ENCODE results near the gene UNC13D. TPM values are rescaled to one million over a fixed set of nuclear protein-coding genes. Genes with fewer than 3 reads are reported as not detected.
A peak's percentile ranks its signal among the peaks of the same experiment; 100 is the strongest.

Gene UNC13D
- total and polyA plus RNA-seq, 9 of the 15 experiments (the other 6 are each of a cell fraction or from before 2014, with no cell fraction given): 0.86 to 244 (median 69.2) TPM

DNA sequence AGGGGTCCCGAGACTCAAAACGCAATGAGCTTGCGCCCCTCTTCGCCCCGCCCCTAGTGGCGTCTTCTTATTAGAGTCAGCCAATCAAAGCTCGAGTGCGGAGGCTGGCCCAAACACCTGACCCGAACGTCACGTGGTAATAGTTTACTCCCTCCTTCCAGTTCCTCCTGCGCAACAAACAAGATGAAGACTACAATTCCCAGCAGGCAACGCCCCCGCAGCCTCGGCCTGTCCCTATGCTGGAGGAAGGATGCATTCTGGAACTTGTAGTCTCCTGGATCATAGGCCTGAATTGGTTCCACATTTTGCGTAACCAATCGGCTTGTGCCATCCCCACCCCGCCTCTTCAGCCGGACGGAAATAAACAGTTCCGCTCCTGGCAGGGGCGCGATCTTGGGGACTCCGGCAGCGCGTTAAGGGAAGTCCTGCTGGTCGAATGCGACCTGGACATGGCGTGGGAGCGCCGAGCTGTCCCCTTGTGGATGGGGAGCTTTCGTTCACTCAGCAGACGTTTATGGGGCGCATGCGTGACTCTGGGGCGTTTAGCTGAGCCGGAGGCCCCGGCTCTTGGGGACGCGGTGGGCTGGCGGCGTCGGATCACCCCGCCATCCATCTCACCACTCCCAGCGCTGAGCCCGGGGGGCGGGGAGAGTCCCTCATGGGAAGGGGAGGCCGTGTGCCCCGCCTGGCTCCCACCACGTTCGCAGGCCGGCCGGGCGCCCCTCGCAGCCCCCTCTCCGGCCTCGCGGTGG lies 11.3 kb upstream of the UNC13D start, which contains the start of gene WBP2 (continued):
- TF ChIP-seq, protein P1, sequence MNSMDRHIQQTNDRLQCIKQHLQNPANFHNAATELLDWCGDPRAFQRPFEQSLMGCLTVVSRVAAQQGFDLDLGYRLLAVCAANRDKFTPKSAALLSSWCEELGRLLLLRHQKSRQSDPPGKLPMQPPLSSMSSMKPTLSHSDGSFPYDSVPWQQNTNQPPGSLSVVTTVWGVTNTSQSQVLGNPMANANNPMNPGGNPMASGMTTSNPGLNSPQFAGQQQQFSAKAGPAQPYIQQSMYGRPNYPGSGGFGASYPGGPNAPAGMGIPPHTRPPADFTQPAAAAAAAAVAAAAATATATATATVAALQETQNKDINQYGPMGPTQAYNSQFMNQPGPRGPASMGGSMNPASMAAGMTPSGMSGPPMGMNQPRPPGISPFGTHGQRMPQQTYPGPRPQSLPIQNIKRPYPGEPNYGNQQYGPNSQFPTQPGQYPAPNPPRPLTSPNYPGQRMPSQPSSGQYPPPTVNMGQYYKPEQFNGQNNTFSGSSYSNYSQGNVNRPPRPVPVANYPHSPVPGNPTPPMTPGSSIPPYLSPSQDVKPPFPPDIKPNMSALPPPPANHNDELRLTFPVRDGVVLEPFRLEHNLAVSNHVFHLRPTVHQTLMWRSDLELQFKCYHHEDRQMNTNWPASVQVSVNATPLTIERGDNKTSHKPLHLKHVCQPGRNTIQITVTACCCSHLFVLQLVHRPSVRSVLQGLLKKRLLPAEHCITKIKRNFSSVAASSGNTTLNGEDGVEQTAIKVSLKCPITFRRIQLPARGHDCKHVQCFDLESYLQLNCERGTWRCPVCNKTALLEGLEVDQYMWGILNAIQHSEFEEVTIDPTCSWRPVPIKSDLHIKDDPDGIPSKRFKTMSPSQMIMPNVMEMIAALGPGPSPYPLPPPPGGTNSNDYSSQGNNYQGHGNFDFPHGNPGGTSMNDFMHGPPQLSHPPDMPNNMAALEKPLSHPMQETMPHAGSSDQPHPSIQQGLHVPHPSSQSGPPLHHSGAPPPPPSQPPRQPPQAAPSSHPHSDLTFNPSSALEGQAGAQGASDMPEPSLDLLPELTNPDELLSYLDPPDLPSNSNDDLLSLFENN (IDR thresholded peaks at IDR 0.05; ENCODE audit: low read depth in 2 of 2, low read length in 2 of 2): peak; percentile 19 to 72; a peak in 2 of 4 replicates
- peak in 1 of 2 experiments; percentile 71; a peak in 1 of 4 replicates for TF ChIP-seq SIN3A (IDR thresholded peaks at IDR 0.05; ENCODE audit: borderline replicate concordance in 2 of 2, control insufficient read depth in 1 of 2, low read depth in 2 of 2, low read length in 2 of 2)
- TF ChIP-seq, protein P2, sequence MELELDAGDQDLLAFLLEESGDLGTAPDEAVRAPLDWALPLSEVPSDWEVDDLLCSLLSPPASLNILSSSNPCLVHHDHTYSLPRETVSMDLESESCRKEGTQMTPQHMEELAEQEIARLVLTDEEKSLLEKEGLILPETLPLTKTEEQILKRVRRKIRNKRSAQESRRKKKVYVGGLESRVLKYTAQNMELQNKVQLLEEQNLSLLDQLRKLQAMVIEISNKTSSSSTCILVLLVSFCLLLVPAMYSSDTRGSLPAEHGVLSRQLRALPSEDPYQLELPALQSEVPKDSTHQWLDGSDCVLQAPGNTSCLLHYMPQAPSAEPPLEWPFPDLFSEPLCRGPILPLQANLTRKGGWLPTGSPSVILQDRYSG (tag; conservative IDR thresholded peaks at IDR 0.05; ENCODE audit: low read depth): no peak
- TF ChIP-seq SP2 (IDR thresholded peaks at IDR 0.05; ENCODE audit: extremely low read depth, low read depth, low read length, poor library complexity, severe bottlenecking): no peak
- TF ChIP-seq PHB (CRISPR knock-in tag; IDR thresholded peaks at IDR 0.05): peak; percentile 91
- TF ChIP-seq MTA3 (IDR thresholded peaks at IDR 0.05; ENCODE audit: borderline replicate concordance): peak; percentile 81
- TF ChIP-seq HNRNPLL (IDR thresholded peaks at IDR 0.05; ENCODE audit: low read depth, low read length, poor library complexity, severe bottlenecking): peak; percentile 100
- TF ChIP-seq SUPT5H (IDR thresholded peaks at IDR 0.05): peak; percentile 95
- TF ChIP-seq BHLHE40 (IDR thresholded peaks at IDR 0.05; ENCODE audit: low read length): peak; percentile 26; the same call in 1 of the 2 replicates
- no peak for TF ChIP-seq FUS (optimal IDR thresholded peaks at IDR 0.05; ENCODE audit: low read depth, low read length)
- TF ChIP-seq NR1H2 (CRISPR knock-in tag; IDR thresholded peaks at IDR 0.05): no peak
- no peak for TF ChIP-seq TCF3 (CRISPR knock-in tag; IDR thresholded peaks at IDR 0.05)
- peak; percentile 92 to 94 for TF ChIP-seq NRF1 (conservative IDR thresholded peaks at IDR 0.05 in 1 of 2, IDR thresholded peaks at IDR 0.05 in 1 of 2)
- TF ChIP-seq ESRRB (CRISPR knock-in tag; IDR thresholded peaks at IDR 0.05; ENCODE audit: borderline replicate concordance): no peak
- TF ChIP-seq L3MBTL2 (IDR thresholded peaks at IDR 0.05): peak; percentile 96
- TF ChIP-seq LCOR (CRISPR knock-in tag; IDR thresholded peaks at IDR 0.05): 0 out of 2 replicates have a peak, but pooled peaks have one; percentile 79
- no peak for TF ChIP-seq PHF21A (IDR thresholded peaks at IDR 0.05; ENCODE audit: borderline replicate concordance, low read depth)
- TF ChIP-seq LARP7 (IDR thresholded peaks at IDR 0.05): peak; percentile 66; the same call in 1 of the 2 replicates
- no peak for TF ChIP-seq TARDBP (IDR thresholded peaks at IDR 0.05)
- peak; percentile 93 for TF ChIP-seq FIP1L1 (IDR thresholded peaks at IDR 0.05; ENCODE audit: low read depth, low read length, poor library complexity, severe bottlenecking)
- TF ChIP-seq PRPF4 (IDR thresholded peaks at IDR 0.05; ENCODE audit: insufficient read depth, low read depth, low read length, poor library complexity, severe bottlenecking): peak; percentile 46
- TF ChIP-seq, protein P3, sequence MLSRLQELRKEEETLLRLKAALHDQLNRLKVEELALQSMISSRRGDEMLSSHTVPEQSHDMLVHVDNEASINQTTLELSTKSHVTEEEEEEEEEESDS (CRISPR knock-in tag; IDR thresholded peaks at IDR 0.05): no peak
- TF ChIP-seq, protein P4, sequence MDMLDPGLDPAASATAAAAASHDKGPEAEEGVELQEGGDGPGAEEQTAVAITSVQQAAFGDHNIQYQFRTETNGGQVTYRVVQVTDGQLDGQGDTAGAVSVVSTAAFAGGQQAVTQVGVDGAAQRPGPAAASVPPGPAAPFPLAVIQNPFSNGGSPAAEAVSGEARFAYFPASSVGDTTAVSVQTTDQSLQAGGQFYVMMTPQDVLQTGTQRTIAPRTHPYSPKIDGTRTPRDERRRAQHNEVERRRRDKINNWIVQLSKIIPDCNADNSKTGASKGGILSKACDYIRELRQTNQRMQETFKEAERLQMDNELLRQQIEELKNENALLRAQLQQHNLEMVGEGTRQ (CRISPR knock-in tag; IDR thresholded peaks at IDR 0.05): peak; percentile 95
- no peak for TF ChIP-seq MECOM (CRISPR knock-in tag; IDR thresholded peaks at IDR 0.05)
